ENCODE data around the gene CHM. TPM values are rescaled to one million over a fixed set of nuclear protein-coding genes. Genes with fewer than 3 reads are reported as not detected.
"Not testable (repeated sequence)": the region's sequence is repeated elsewhere in the genome, so short reads cannot be mapped to it uniquely, and the experiment has no call there.

CHM gene
- total RNA-seq (2014; rRNA removed; shearing (Covaris generic)) = 21.1 and 23.3 TPM in 2 replicates

GRCh38 chrX:86047174-86047935, at the start of gene CHM:
TSS of gene CHM (minus strand) at chrX:86047558. CDS start at chrX:86047532, 26 bp downstream.
- peak; percentile 86 for DNase-seq (ENCODE audit: low read depth)

GRCh38 chrX:86078650-86079049, 31.3 kb upstream of the CHM start:
- DNase-seq (ENCODE audit: low read depth) = no peak

- DNase-seq (ENCODE audit: low read depth) = peak; percentile 5
These were observed 19.6 kb upstream of the CHM start for GRCh38 chrX:86066998-86067397.

- no peak for DNase-seq (ENCODE audit: low read depth)
These were observed 14.0 kb upstream of the CHM start for GRCh38 chrX:86061407-86061806.

- peak; percentile 25 for DNase-seq (ENCODE audit: low read depth)
These were observed 4.4 kb upstream of the CHM start for GRCh38 chrX:86051741-86052140.

GRCh38 chrX:86047936-86048280, 550 bp upstream of the CHM start:
- DNase-seq (ENCODE audit: low read depth) = no peak

GRCh38 chrX:86044216-86044615, 3.1 kb downstream of the CHM start:
- no peak for DNase-seq (ENCODE audit: low read depth)

- DNase-seq (ENCODE audit: low read depth) = no peak
These were observed 7.5 kb downstream of the CHM start for GRCh38 chrX:86039625-86040568.

GRCh38 chrX:86033385-86033784, 14.0 kb downstream of the CHM start:
- no peak for DNase-seq (ENCODE audit: low read depth)

- DNase-seq (ENCODE audit: low read depth) = no peak
These were observed 18.7 kb downstream of the CHM start for GRCh38 chrX:86028681-86029080.

- no peak for DNase-seq (ENCODE audit: low read depth)
These were observed 23.5 kb downstream of the CHM start for GRCh38 chrX:86023811-86024210.

- no peak for DNase-seq (ENCODE audit: low read depth)
These were observed 25.6 kb downstream of the CHM start for GRCh38 chrX:86021652-86022289.

- no peak for DNase-seq (ENCODE audit: low read depth)
These were observed 31.2 kb downstream of the CHM start for GRCh38 chrX:86016139-86016538.

- DNase-seq (ENCODE audit: low read depth) = not testable (repeated sequence)
These were observed 32.4 kb downstream of the CHM start for GRCh38 chrX:86014959-86015358.

GRCh38 chrX:86014421-86014820, 32.9 kb downstream of the CHM start:
- no peak for DNase-seq (ENCODE audit: low read depth)

GRCh38 chrX:86013792-86014191, 33.6 kb downstream of the CHM start:
- no peak for DNase-seq (ENCODE audit: low read depth)

- no peak for DNase-seq (ENCODE audit: low read depth)
These were observed 35.2 kb downstream of the CHM start for GRCh38 chrX:86012188-86012587.

- DNase-seq (ENCODE audit: low read depth) = not testable (repeated sequence)
These were observed 37.6 kb downstream of the CHM start for GRCh38 chrX:86009803-86010202.

- not testable (repeated sequence) for DNase-seq (ENCODE audit: low read depth)
These were observed 39.5 kb downstream of the CHM start for GRCh38 chrX:86007891-86008290.

GRCh38 chrX:86002076-86002896, 45.1 kb downstream of the CHM start:
- peak; percentile 73 for DNase-seq (ENCODE audit: low read depth)

GRCh38 chrX:85998954-85999353, 48.4 kb downstream of the CHM start:
- DNase-seq (ENCODE audit: low read depth) = no peak

Data from M059J (cell line).